Islet of Langerhans (tissue), 1 donor: ENCODE measurements around the gene ARHGEF4.

Experiments used
- FAIRE-seq: peaks from one replicate; lab custom pipeline; 2011; peaks lifted over from hg19 to GRCh38; lab: Jason Lieb, UNC

Gene ARHGEF4

DNA sequence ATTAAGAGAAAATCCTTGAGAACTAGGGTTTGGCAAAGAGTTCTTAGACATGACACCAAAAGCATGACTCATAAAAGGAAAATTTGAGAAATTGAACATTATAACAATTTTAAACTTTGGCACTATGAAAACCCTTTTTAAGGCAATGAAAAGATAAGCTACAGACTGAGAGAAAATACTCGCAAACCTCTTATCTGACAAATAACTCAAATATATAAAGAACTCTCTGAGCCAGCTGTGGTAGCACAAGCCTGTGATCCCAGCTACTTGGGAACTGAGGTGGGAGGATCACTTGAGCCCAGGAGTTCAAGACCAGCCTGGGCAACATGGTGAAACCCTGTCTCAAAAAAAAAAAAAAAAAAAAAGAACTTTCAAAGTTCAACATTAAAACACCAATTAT is 186.0 kb downstream of the ARHGEF4 start:
- FAIRE-seq, result no peak

DNA sequence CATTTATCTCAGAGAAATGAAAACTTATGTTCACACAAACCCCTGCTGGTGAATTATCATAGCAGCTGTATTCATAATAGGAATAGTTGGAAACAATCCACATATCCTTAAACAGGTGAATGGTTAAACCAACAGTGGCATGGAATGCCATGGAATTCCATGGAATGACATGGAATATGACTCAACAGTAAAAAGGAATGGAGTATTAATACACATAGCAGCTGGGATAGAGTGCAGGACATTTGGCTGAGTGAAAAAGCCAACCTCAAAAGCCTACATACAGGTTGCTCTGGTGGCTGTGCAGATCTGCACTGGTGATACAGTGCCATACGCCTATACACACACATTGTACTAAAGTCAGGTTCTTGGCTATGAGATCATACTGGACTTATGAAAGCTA is 187.0 kb downstream of the ARHGEF4 start:
- FAIRE-seq, result no peak

DNA sequence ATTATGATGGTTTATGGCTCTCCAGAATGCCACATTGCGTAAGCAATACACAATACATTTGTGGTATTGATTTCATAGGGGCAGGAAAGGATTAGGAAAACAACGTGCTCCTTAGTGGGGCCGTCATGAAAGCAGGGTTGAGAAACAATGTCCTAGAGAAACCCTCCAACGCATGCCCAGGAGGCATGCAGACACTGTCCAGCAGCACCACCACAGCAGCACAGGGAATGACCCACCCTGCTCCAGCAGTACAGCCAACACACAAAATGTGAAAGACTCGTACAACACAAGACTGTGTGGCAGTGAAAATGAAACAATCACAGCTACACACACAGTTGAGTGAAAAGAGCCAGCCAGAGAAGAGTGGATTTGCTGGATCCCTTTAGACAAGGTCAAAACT is 190.2 kb downstream of the ARHGEF4 start:
- FAIRE-seq, result no peak

DNA sequence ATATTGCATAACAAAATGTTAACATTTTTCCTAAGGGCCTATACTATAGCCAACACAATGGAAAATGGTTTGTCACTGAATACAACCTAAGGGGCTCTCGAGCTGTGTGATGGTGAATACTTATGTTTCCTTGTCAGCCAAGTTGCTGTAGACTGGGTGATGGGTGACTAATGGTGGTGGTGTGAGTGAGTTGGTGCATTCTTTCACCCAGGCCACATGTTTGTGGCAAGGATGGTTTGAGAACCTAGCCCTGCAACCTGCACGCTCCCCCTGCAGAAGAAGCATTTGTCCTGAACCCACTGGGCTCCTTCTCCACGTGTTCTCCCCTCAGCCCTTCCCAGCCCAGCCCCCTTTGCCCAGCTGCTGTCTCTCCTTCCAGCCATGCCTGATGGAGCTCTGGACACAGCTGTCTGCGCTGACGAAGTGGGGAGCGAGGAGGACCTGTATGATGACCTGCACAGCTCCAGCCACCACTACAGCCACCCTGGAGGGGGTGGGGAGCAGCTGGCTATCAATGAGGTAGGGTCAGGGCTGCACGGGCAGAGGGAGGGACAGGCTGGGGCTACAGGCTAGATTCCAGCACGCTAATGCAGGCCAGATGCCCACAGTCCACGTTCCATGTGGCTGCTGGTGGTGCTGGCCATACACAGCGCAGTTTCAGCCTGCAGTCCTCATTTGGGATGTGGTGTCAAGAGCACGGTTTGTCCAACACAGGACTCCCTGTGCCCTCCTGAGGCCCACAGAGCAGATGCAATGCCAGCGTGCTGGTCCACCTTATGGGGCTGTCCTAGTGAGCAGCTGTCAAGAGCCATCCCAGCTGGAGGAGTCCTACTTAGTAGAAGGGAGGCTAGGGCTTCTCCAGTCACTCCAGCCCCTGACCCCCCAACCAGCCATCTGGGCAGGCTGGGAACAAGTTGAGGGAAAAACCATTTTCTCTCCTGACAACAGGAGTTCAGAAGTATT is 191.1 kb downstream of the ARHGEF4 start:
- no peak for FAIRE-seq

DNA sequence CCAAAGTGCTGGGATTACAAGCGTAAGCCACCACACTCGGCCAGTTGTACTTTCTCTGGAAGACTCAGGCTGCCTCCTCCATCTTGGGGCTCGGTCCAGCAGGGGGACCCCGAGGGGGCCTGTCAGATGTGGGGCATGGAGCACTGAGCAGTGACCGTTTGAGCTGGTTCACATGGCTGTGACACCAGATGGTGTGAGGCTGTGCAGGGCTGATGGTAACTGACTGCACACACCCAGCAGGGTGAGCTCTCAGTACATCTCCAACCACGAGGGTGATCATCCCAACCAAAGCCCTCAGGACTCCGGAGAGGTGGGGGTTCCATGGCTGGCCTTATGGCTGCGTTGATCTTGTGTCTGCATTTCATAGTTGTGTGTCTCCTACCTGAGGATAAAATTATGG is 193.1 kb downstream of the ARHGEF4 start:
- FAIRE-seq, result no peak

DNA sequence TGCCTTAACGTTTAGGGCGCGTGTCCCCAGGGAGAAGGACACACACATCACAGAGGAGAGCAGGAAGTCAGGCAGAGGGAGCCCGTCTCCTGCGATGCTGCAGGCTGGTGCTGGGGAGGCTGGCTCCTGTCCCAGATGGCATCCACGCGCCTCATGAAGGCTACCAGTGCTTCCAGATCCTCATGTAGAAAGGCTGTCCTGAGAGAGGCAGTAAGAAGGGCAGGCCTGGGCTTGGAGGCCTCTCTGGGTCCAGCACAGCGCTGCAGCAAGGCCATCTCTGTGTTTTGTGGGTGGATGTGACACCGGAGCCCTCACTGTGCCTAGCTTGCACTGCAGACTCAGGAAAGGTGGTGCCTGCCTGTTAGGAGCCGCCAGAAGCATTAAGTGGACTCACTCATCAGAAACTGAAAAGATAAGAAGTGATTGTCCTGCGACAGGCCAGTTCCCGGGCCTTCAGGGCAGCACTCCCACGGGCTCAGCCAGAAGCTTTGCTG is 193.8 kb downstream of the ARHGEF4 start:
- no peak for FAIRE-seq

DNA sequence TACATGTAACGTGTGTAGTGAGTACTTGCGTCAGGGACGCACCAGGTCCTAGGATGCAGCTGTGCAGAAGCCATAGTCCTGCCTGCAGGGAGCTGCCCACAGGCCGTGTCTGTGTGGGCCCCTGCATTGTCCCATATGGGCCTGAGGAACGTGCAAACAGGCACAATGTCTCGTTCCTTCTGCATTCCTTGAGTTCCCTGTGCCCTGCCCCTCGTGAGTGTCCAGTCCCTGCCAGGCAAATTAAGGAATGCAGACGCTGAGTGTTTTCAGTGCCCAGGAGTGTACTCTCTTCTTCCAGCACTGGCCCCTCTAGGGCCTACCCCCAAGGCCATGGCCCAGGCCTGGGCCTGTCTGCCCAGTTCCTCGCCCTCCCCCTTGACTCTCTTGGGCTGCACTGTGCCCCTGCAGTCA is 194.7 kb downstream of the ARHGEF4 start:
- FAIRE-seq, result no peak

DNA sequence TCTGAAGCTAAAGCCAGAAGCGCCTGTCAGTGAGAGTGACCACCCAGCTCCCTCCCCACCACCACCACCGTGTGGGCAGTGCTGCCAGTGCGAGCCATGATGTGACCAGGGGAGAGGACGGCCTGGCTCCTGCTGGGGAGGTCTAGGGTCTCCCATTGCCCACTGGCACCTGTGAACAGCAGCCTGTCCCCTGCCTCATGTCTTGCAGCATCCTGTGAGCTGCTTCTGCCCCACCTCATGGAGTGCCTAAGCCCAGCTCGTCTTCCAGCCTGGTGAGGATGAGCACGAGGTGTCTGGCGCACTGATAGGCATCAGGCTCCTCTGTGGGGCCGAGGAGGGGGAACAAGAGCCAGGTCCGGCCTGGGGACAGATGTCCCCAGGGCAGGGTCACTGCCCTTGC is 195.2 kb downstream of the ARHGEF4 start:
- no peak for FAIRE-seq

DNA sequence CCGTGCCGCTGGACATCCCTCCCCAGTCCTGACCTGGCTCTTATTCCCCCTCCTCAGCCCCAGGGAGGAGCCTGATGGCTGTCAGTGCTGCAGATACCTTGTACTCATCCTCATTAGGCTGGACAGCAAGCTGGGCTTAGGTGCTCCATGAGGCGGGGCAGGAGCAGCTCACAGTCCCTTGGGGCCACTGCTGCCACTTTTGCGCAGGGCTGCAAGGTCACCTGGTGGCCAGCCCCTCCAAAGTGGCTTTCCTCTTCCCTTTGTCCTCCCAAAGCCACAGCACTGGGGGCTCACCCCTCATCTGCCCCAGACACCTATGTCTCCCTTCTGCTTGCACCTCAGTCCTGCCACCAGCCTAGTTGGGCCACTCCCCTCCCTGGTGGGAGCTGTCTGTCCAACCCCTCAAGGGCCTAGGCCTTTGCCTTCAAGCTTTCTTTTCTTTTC is 195.7 kb downstream of the ARHGEF4 start:
- no peak for FAIRE-seq

DNA sequence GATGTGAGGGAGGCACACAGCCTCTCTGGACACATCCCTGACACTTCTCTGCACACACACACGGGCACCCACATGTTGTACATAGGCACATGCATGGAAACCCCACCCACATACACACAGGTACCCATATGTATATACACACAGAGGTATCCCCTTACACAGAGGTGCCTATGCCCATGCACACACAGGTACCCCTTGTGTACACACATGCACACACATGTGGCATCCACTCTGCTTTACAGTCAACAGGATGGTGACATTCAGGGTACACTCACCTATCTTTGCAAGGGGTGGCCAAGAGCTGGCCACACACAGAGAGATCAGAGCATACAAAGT is 197.0 kb downstream of the ARHGEF4 start:
- no peak for FAIRE-seq

DNA sequence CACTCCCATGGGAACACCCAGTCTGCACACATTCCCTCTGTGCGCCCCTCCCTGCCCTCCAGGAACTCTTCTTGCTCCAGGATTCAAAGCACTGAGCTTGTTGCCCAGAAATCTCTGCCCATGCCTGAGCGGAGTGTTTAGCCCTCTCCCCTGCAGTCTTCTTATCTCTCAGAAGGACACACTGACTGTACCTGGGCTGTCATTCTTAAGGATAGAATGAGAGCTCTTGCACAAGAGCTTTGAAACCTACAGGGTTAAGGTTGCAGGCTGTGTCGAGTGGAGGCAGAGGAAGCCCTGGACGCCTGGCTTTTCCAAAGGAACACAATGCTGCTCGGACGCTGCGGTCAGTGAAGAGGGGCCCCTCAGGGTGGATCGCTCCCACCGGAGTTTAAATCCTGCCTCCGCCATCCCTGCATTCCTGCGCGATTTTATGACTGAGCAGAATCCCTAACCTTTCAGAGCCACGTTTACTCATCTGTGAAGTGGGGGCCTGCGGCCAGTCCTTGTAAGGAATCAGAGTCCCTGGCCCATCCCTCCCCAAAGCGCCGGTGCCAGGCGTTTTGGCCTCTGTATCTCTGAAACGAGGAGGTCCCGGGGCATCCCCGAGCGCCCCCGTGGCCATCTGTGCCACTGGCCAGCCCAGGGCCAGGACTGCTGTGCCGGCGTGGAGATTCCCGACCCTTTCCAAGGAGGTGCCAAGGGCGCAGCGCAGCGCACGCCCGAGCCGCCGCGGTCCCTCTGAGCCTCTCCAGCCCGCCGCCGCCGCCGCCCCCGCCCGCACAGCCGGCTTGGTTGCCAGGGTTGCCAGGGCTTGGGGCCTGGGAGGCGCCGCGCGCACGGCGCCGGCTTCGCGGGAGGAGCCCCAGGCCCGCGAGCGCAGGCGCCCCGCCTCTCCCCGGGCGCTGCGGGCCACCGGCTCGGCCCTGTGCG is 197.7 kb downstream of the ARHGEF4 start:
- FAIRE-seq, result no peak

DNA sequence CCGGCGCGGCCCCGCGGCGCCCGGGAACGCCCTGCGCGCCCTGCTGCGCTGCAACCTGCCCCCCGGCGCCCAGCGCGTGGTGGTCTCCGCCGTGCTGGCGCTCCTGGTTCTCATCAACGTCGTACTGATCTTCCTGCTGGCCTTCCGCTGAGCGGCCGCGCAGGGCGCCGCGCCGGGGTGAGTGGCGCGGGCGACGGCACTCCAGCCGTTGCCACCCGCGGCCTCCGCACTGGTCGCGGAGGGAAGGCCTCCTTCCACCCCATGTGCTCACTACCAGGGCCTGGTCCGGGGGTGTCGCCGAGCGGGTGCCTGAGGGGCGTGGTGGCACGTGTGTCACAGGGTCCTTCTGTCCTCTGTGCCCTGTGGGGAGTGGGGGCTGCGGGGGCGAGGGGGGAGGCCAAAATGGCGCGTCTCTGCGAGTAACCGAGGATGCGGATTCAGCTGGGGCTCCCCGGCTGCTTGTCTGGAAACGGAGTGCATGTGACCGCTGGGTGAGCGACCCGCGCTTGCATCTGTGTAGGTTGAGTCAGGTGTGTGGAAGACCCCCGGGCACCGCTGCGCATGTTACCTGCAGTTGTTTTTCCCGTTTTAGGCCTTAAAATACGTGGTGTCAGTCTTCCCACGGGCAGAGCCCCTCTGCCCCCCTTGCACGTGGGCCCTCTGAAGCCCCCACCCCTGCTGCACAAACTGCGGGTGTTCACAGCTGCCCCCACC is 198.6 kb downstream of the ARHGEF4 start:
- no peak for FAIRE-seq

DNA sequence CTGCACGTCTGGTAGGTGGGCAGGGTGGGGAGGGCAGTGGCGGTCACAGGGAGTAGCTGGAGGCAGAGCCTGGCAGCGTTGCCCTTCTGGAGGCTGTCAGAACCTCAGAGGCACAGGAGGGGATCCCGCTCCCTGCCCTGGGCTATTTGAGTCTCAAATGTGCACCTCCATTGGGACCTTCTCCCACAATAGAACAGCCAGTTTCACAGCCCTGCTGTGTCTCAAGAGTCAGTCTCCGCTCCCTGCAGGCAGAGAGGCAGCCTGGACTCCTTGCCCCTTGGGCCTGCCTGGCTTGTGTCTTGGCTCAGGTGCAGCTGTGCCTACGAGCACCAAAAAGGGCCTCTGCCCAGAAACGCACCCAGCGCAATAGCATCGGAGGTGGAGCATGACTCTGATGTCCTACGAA is 199.1 kb downstream of the ARHGEF4 start:
- FAIRE-seq, result no peak

DNA sequence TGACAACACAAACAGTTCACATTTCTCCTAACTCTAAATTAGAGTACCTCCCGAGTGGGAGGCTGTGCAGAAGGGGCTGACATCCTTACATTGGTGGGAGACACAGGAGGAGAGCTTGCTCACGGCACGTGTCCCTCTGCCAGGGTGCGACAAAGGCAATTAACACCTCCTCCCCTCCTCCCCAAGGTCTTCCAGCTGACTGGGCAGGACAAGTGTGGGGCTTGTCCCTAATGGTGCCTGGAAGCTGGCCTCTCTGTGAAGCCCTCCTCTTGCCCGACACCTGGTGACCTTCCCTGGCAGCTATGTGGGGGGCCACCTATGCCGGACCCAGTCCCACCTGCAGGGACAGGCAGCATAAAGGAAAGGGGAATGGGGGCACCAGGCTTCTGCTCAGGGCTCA is 199.6 kb downstream of the ARHGEF4 start:
- FAIRE-seq, result no peak

DNA sequence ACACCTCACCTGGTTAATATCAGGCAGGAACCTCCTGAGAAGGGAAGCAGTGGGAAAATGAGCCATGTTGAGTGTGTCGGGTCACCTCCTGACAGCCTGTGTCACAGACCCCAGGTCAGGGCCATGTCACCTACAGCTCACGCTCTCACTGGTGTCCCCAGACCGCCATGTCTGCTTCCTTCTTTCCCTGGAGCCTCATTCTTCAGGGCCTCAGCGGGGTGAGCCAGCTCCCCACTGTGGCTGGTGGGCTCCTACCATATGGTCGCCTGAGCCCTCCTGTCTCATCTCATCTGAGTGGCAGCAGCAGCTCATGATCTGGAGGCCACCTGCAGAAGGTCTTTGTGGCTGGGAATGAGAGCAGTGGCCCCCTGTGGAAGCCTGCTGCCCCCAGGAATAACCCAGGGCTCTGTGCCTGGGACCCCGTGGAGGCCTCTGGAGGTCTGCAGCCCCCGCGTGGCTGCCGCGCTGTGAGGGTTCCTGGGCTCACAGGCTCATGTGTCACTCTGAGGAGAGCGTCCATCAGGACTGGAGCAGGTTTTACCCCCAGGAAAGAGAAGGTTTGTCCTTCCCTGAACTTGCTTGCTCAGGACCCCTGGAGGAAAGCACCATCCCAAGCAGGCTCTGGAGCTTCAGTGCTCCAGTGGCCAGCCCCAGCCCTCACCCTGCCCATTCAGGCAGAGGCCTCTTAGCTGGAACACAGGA is 200.1 kb downstream of the ARHGEF4 start:
- no peak for FAIRE-seq

DNA sequence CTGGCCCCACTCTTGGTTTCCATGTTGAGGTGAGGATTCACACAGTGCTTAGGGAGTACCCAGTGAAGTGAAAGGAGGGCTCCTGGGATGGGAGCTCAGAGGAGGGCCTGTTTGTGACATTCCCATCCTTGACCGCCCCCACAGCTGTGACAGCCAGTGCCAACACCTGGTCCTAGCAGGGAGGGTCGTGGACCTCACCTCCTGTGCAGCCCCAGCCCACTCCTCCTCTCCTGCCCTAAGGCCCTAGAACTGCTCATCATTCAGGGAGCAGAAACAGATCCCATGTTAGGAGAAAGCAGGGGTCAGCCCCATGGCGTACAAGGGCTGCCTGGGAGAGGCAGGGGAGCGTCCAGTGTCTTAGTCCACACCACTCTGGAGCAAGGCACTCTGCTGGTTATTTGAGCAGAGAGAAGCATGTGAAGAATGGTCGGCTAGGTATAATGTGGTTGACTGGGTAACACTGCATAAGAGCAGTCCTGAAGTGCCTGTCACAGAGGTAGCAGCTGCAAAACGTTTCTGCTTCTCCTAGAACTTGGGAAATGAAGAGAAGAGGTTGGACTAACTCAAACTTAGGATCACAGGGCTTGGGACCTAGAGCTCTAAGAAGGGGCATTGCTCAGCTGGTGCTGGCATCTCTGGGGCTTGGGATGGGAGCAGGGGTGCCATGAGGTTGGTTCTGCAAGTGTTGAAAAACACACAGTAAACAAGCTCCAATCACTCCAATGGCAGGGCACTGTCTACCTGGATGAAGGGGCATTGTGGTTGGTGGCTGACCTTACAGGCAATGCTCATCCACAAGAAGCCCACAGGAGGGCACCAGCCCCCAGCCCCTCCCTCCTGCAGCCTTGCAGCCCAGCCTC is 200.9 kb downstream of the ARHGEF4 start:
- FAIRE-seq, result no peak

DNA sequence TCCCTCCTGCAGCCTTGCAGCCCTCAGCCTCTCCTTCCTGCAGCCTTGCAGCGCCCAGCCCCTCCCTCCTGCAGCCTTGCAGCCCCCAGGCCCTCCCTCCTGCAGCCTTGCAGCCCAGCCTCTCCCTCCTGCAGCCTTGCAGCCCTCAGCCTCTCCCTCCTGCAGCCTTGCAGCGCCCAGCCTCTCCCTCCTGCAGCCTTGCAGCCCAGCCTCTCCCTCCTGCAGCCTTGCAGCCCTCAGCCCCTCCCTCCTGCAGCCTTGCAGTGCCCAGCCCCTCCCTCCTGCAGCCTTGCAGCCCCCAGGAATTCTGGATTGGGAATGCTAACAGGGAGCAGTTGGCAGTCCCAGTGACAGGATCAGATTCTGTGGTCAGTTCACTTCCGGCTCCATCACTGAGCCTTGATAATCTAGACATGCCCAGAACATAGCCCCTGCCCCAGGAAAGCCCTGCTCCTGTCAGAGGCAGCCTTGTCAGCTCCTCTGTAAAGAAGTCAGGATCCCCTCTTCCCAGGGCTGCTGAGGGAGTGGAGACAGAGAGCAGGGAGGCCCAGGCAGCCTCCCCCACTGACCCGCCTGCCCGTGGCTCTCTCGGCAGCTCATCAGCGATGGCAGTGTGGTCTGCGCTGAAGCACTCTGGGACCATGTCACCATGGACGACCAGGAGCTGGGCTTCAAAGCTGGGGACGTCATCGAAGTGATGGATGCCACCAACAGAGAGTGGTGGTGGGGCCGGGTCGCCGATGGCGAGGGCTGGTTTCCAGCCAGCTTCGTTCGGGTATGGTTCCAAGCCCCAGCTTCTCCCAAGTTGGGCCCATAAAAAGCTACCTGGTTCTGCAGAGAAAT is 201.8 kb downstream of the ARHGEF4 start:
- FAIRE-seq, result no peak

DNA sequence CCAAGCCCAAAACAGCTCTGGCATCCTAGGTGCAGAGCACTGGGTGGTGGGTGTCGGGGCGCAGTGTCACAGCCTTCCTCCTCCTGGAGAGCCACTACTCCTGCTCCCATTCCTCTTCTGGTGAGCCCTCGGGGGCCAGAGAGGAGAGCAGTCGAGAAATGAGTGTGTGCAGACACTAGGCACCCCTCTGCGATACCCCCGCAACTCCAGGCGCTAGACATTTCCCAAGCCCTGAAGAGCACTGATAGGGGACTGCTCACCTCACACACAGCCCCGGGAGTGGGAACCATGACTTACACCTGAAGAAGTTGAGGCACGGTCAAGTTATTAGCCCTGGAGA is 202.4 kb downstream of the ARHGEF4 start:
- no peak for FAIRE-seq

DNA sequence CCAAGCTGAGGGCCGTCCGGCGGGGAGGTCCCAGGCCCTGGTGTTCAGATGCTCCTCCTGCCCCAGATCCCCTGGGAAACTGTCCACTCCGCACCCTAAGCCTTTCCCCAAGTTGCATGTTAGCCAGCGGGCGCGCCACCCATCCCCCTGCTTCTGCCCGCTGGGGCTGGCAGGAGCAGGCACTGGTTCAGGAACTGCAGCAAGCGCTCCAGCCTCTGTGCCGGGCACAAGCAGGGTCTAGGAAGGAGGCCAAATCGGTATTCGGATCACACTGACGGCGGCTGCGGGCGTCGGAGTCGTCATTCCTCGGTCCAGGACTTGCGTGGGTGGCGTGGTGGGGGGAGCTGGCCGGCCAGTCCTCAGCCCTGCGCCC is 202.8 kb downstream of the ARHGEF4 start:
- FAIRE-seq, result no peak
